Sigmoid colon (tissue), 7 donors: ENCODE data around the gene PEX14. TPM values are rescaled to one million over a fixed set of nuclear protein-coding genes. Genes with fewer than 3 reads are reported as not detected.
"Not testable (repeated sequence)": the region's sequence is repeated elsewhere in the genome, so short reads cannot be mapped to it uniquely, and the experiment has no call there.

Experiments
- DNase-seq: peaks from one replicate; pipeline ENCODE4 v3.0.0-alpha.2; 2019
- H3K27ac ChIP-seq, 4 donors: fragments of 200-600 bp; sonication (generic); one replicate each; pipeline ENCODE4 v1.5.1; 2016 to 2019; ENCODE audit warnings: mild to moderate bottlenecking in 1 of 4
- H3K27me3 ChIP-seq, 3 donors: fragments of 200-600 bp; sonication (generic); one replicate each; pipeline ENCODE4 v1.5.1; 2019; ENCODE audit warnings: mild to moderate bottlenecking in 1 of 3
- H3K36me3 ChIP-seq, 4 donors: fragments of 200-600 bp; sonication (generic); one replicate each; pipeline ENCODE4 v1.5.1; 2016 to 2019
- H3K4me1 ChIP-seq, 4 donors: fragments of 200-600 bp; sonication (generic); one replicate each; pipeline ENCODE4 v1.5.1; 2017 to 2019
- H3K4me3 ChIP-seq, 4 donors: fragments of 200-600 bp; sonication (generic); one replicate each; pipeline ENCODE4 v1.5.1; 2017 to 2019; ENCODE audit warnings: mild to moderate bottlenecking in 2 of 4, moderate library complexity in 1 of 4
- H3K9me3 ChIP-seq, 4 donors: fragments of 200-600 bp in 3 of 4; sonication (generic) in 3 of 4; one replicate each; pipeline versions ENCODE4 v1.5.1 to v1.6.1; 2013 to 2019
- EP300 ChIP-seq, 4 donors: sonication (generic); formaldehyde crosslinking; IDR thresholded peaks; one replicate each; pipeline ENCODE4 v1.6.1; 2017; ENCODE audit warnings: antibody characterized with exemption in 4 of 4
- POLR2A ChIP-seq, 2 donors: fragments of 450-650 bp; IDR thresholded peaks; one replicate each; pipeline ENCODE4 v1.6.1; 2016; ENCODE audit warnings: antibody characterized with exemption in 2 of 2, mild to moderate bottlenecking in 2 of 2, moderate library complexity in 2 of 2
- POLR2AphosphoS5 ChIP-seq, 4 donors: sonication (generic); formaldehyde crosslinking; IDR thresholded peaks; one replicate each; pipeline ENCODE4 v1.6.1; 2017; ENCODE audit warnings: antibody characterized with exemption in 4 of 4
- WGBS, 2 donors: extraction: QIAGEN DNeasy Blood & Tissue Kit; methylation state at CpG; one replicate each; pipeline ENCODE4 v1.1.7; 2013; 5-methylcytosine and 5-hydroxymethylcytosine counted together
- intact Hi-C: fragments of 100-400 bp; cut with DNase I; formaldehyde crosslinking; loops from one replicate; pipeline ENCODE4 v1.15.1; 2023
- polyA plus RNA-seq, 3 donors: library from polyadenylated mRNA; stranded (reverse); fragments of 200-250 nt; gene quantifications; one replicate each; pipeline ENCODE4 v1.2.3, GENCODE V29; 2013
- total RNA-seq, 4 donors: library from RNA; depleted of rRNA; stranded (reverse); fragments of >200 nt; gene quantifications; one replicate each; pipeline ENCODE4 v1.1.0, GENCODE V29; 2016
- TF ChIP-seq, protein P1 (sequence below), 4 experiments: fragments of 450-650 bp in 3 of 4; fragments of 200-600 bp in 1 of 4; IDR thresholded peaks; one replicate each; pipeline ENCODE4 v1.5.1; 2016 to 2019; ENCODE audit warnings: antibody characterized with exemption in 4 of 4, mild to moderate bottlenecking in 3 of 4, moderate library complexity in 2 of 4
- donor health status: healthy with polysubstance abuse.
- donor health status: Bipolar disorder and iron deficiency.
- donor health status: healthy.

PEX14 gene
- total and polyA plus RNA-seq, 7 donors = 8.3 to 23.3 (median 14.4) TPM

DNA sequence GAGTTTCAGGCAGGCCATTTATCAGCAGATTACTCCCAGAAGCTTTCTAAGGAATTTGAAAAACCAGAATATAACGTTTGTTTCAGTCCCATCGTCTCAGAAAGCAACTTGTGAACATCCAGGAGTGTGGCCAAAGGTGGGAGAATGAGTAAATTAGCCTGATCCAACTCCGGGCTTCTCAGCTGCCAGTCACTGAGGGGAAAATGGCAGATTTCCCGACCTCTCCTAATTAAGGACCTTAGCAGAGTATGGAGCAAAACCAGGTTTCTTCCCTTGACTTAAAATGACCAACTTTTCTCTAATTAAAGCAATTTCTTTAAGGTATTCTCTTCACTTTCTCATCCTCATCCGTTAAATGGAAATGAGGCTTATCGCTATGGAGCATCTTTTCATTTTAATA is 23.9 kb upstream of the PEX14 start:
- H3K4me3 ChIP-seq = no peak overlapping the region

DNA sequence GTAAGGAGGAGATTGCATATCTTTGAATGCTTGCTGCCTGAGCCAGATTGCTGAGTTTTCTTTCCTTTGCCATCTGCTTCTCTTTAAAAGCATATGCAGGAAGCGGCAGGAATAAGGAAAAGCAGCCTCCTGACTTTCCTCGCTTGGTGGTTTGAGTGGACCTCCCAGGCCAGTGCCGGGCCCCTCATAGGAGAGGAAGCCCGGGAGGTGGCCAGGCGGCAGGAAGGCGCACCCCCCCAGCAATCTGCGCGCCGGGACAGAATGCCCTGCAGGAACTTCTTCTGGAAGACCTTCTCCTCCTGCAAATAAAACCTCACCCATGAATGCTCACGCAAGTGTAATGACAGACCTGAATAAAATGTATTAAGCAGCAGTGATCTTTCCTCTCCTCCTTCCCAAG is 23.5 kb upstream of the PEX14 start:
- Histone ChIP-seq H3K9me3 (no peaks in the 10 kb centered on the region), H3K27me3 (peaks cover 0 to 32% (median 14%) of the 10 kb centered on the region in 3 donors), H3K27ac (no peak overlapping the region), H3K4me1 (peaks cover 0 to 12% (median 3%) of the 10 kb centered on the region in 4 donors), H3K36me3 (no peaks in the 10 kb centered on the region), H3K4me3 (no peak overlapping the region)
- DNase-seq = no peak
- intact Hi-C loops = no loop called here
- no peak for TF ChIP-seq POLR2A (IDR thresholded peaks at IDR 0.05)
- TF ChIP-seq, protein P1, sequence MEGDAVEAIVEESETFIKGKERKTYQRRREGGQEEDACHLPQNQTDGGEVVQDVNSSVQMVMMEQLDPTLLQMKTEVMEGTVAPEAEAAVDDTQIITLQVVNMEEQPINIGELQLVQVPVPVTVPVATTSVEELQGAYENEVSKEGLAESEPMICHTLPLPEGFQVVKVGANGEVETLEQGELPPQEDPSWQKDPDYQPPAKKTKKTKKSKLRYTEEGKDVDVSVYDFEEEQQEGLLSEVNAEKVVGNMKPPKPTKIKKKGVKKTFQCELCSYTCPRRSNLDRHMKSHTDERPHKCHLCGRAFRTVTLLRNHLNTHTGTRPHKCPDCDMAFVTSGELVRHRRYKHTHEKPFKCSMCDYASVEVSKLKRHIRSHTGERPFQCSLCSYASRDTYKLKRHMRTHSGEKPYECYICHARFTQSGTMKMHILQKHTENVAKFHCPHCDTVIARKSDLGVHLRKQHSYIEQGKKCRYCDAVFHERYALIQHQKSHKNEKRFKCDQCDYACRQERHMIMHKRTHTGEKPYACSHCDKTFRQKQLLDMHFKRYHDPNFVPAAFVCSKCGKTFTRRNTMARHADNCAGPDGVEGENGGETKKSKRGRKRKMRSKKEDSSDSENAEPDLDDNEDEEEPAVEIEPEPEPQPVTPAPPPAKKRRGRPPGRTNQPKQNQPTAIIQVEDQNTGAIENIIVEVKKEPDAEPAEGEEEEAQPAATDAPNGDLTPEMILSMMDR (IDR thresholded peaks at IDR 0.05) = no peak
- TF ChIP-seq POLR2AphosphoS5 (IDR thresholded peaks at IDR 0.05) = no peak
- TF ChIP-seq EP300 (IDR thresholded peaks at IDR 0.05) = no peak
- 25 to 30% methylated on average over 10 of the region's 10 CpGs for WGBS, 2 donors

More for the DNA sequence above, 23.9 kb upstream of the PEX14 start:
- TF ChIP-seq POLR2AphosphoS5 (IDR thresholded peaks at IDR 0.05) (no peak), POLR2A (IDR thresholded peaks at IDR 0.05) (no peak), EP300 (IDR thresholded peaks at IDR 0.05) (no peak)
- TF ChIP-seq, protein P1 (IDR thresholded peaks at IDR 0.05) = no peak
- 55 to 64% methylated on average over 6 of the region's 6 CpGs for WGBS, 2 donors
- Histone ChIP-seq H3K27me3 (peaks cover 0 to 32% (median 14%) of the 10 kb centered on the region in 3 donors), H3K4me1 (peaks cover 0 to 12% (median 3%) of the 10 kb centered on the region in 4 donors), H3K9me3 (no peaks in the 10 kb centered on the region), H3K36me3 (no peaks in the 10 kb centered on the region), H3K27ac (no peak overlapping the region)
- intact Hi-C loops = no loop called here
- DNase-seq = no peak

DNA sequence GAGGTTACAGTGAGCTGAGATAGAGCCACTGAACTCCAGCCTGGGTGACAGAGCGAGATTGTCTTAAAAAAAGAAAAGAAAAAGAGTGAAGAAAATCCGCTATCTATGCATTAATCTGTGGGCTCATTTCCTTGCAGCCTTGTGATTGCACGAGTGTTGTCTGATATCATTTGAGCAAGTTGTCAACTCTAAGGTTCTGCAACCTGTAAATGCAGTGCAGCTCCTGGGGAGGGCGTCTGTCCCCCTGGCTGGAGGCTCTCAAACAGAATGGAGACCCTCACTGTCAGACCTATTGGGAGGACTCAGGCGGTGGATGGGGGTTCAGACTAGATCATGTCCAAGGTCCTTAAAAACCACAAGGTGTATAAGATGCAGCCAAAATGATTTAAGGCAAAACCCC is 18.7 kb upstream of the PEX14 start:
- no peaks in the 10 kb centered on the region for H3K9me3 ChIP-seq
- H3K27ac ChIP-seq = no peak overlapping the region
- WGBS, 2 donors = 92 to 93% methylated on average over 5 of the region's 5 CpGs
- H3K27me3 ChIP-seq = peaks cover 0 to 7% (median 0%) of the 10 kb centered on the region in 3 donors
- intact Hi-C loops = no loop called here
- no peak for TF ChIP-seq POLR2A (IDR thresholded peaks at IDR 0.05)
- no peak for TF ChIP-seq EP300 (IDR thresholded peaks at IDR 0.05)
- TF ChIP-seq, protein P1 (IDR thresholded peaks at IDR 0.05) = no peak
- TF ChIP-seq POLR2AphosphoS5 (IDR thresholded peaks at IDR 0.05) = no peak
- peaks cover 0 to 2% (median under 1%) of the 10 kb centered on the region in 4 donors for H3K36me3 ChIP-seq
- no peak for DNase-seq
- no peak overlapping the region for H3K4me3 ChIP-seq
- H3K4me1 ChIP-seq = peaks cover 0 to 6% (median 3%) of the 10 kb centered on the region in 4 donors

DNA sequence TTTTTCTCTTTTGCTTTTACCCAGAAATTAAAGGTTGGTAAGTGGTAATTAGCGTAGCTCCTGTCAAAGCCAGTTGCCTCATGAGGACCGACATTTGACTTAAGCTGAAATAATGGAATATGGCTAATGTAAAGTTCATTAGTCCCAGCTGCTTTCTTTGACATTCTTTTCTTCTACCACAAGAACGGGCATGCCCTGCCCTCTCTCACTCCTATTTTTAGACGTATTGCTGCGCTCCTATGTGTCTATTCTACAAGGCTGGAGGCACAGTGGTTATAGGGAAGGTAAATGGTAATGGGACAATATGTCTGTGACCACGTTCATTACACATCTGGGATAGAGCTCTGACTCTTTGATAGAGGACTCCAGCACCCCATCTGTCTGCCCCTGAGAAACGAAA is 18.1 kb upstream of the PEX14 start:
- Histone ChIP-seq H3K4me1 (no peaks in the 10 kb centered on the region), H3K9me3 (no peaks in the 10 kb centered on the region), H3K4me3 (no peak overlapping the region), H3K27me3 (peaks cover 0 to under 1% (median 0%) of the 10 kb centered on the region in 3 donors), H3K27ac (no peak overlapping the region), H3K36me3 (peaks cover 0 to 8% (median 5%) of the 10 kb centered on the region in 4 donors)
- 87 to 90% methylated on average over 7 of the region's 7 CpGs for WGBS, 2 donors
- DNase-seq = no peak
- TF ChIP-seq POLR2AphosphoS5 (IDR thresholded peaks at IDR 0.05) = no peak
- no peak for TF ChIP-seq POLR2A (IDR thresholded peaks at IDR 0.05)
- no peak for TF ChIP-seq EP300 (IDR thresholded peaks at IDR 0.05)
- TF ChIP-seq, protein P1 (IDR thresholded peaks at IDR 0.05) = no peak
- intact Hi-C loops = no loop called here

DNA sequence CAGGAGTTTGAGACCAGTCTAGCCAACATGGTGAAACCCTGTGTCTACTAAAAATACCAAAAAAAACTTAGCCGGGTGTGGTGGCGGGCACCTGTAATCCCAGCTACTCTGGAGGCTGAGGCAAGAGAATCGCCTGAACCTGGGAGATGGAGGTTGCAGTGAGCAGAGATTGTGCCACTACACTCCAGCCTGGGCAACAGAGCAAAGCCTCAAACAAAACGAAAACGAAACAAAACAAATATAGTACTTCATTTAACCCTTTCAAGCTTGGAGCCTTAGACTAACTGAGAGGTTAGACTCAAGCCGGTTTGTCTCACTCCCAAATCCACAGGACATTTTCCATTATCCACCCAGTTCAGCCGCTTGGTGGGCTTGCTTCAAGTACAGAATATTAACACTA is 17.3 kb upstream of the PEX14 start:
- H3K27ac ChIP-seq, H3K9me3 ChIP-seq, H3K27me3 ChIP-seq, DNase-seq, H3K4me1 ChIP-seq, H3K4me3 ChIP-seq, intact Hi-C loops: not testable (repeated sequence)
- peaks cover 3 to 16% (median 13%) of the 10 kb centered on the region in 4 donors for H3K36me3 ChIP-seq
- 67 to 72% methylated on average over 7 of the region's 7 CpGs for WGBS, 2 donors
